Lower leg skin (tissue), 4 donors: ENCODE measurements around the gene MAN1A2. TPM values are rescaled to one million over a fixed set of nuclear protein-coding genes. Genes with fewer than 3 reads are reported as not detected.

Source experiments
- DNase-seq, 2 donors: peaks; one replicate each; pipeline ENCODE4 v3.0.0-alpha.2; 2019; ENCODE audit warnings: low spot score in 2 of 2
- H3K4me3 ChIP-seq: fragments of 200-600 bp; sonication (generic); 2 replicates; pipeline ENCODE4 v1.5.1; 2017; ENCODE audit warnings: mild to moderate bottlenecking, low read depth; ENCODE audit not compliant: poor library complexity, severe bottlenecking
- CTCF ChIP-seq, 3 donors: fragments of 450-650 bp; IDR thresholded peaks; one replicate each; pipeline ENCODE4 v1.5.1; 2016; ENCODE audit warnings: antibody characterized with exemption in 3 of 3, mild to moderate bottlenecking in 3 of 3, moderate library complexity in 2 of 3
- POLR2A ChIP-seq, 2 donors: fragments of 450-650 bp; IDR thresholded peaks; one replicate each; pipeline ENCODE4 v1.6.1; 2016 to 2017; ENCODE audit warnings: antibody characterized with exemption in 2 of 2, mild to moderate bottlenecking in 1 of 2, moderate library complexity in 1 of 2
- WGBS, 2 donors: methylation state at CpG; one replicate each; pipeline ENCODE4 v1.1.5; 2018; 5-methylcytosine and 5-hydroxymethylcytosine counted together
- intact Hi-C: fragments of 100-400 bp; cut with DNase I; formaldehyde crosslinking; loops from one replicate; pipeline ENCODE4 v1.15.0; 2023; ENCODE audit warnings: low total_unique reads
- total RNA-seq, 4 donors: library from RNA; depleted of rRNA; stranded (reverse); fragments of >200 nt; gene quantifications; one replicate each; pipeline ENCODE4 v1.1.0, GENCODE V29; 2016

Gene MAN1A2
- total RNA-seq, 4 donors from 2014 or later = 19.9 to 34.5 (median 25.7) TPM

GRCh38 chr1:117403597-117403996 lies 36.3 kb downstream of the MAN1A2 start:
- 99% methylated on average over 3 of the region's 3 CpGs for WGBS, 2 donors
- H3K4me3 ChIP-seq = no peak overlapping the region
- intact Hi-C loops = no loop called here
- no peak for DNase-seq
- TF ChIP-seq CTCF (IDR thresholded peaks at IDR 0.05) (no peak), POLR2A (IDR thresholded peaks at IDR 0.05) (no peak)

GRCh38 chr1:117405042-117405441 lies 37.8 kb downstream of the MAN1A2 start:
- DNase-seq = no peak
- intact Hi-C loops = no loop called here
- H3K4me3 ChIP-seq = no peak overlapping the region
- TF ChIP-seq CTCF (IDR thresholded peaks at IDR 0.05) (no peak), POLR2A (IDR thresholded peaks at IDR 0.05) (no peak)

GRCh38 chr1:117412472-117412871 lies 45.2 kb downstream of the MAN1A2 start:
- no peak for DNase-seq
- intact Hi-C loops = no loop called here
- no peak overlapping the region for H3K4me3 ChIP-seq
- no peak for TF ChIP-seq POLR2A (IDR thresholded peaks at IDR 0.05)
- no peak for TF ChIP-seq CTCF (IDR thresholded peaks at IDR 0.05)

GRCh38 chr1:117413412-117413811 lies 46.2 kb downstream of the MAN1A2 start:
- WGBS, 2 donors = 89 to 91% methylated on average over 3 of the region's 3 CpGs
- TF ChIP-seq CTCF (IDR thresholded peaks at IDR 0.05) (no peak), POLR2A (IDR thresholded peaks at IDR 0.05) (no peak)

GRCh38 chr1:117414943-117415342 lies 47.7 kb downstream of the MAN1A2 start:
- DNase-seq = no peak
- TF ChIP-seq POLR2A (IDR thresholded peaks at IDR 0.05) (no peak), CTCF (IDR thresholded peaks at IDR 0.05) (no peak)
- 93 to 96% methylated on average over 4 of the region's 4 CpGs for WGBS, 2 donors
- H3K4me3 ChIP-seq = no peak overlapping the region
- intact Hi-C loops = no loop called here

More at GRCh38 chr1:117413412-117413811, 46.2 kb downstream of the MAN1A2 start:
- DNase-seq = no peak
- intact Hi-C loops = no loop called here
- H3K4me3 ChIP-seq = no peak overlapping the region

- no peak for DNase-seq
- WGBS, 2 donors = 89 to 93% methylated on average over 1 of the region's 1 CpG
- H3K4me3 ChIP-seq = no peak overlapping the region
- TF ChIP-seq POLR2A (IDR thresholded peaks at IDR 0.05) (no peak), CTCF (IDR thresholded peaks at IDR 0.05) (no peak)
- intact Hi-C loops = no loop called here
Observed at GRCh38 chr1:117416004-117416403, 48.8 kb downstream of the MAN1A2 start.
